HG02642 (cell line): ENCODE data around the gene ARL3.
"Not testable (repeated sequence)": the region's sequence is repeated elsewhere in the genome, so short reads cannot be mapped to it uniquely, and the experiment has no call there.

Experiments
- ATAC-seq: cut with Tn5 transposase; IDR thresholded peaks from one replicate; pipeline ENCODE4 v1.9.1; 2021; ENCODE audit warnings: mild to moderate bottlenecking; ENCODE audit not compliant: unreplicated experiment, poor library complexity

Gene ARL3

GRCh38 chr10:102713814-102714620 is at the start of gene ARL3:
Gene ARL3 (minus strand): TSS chr10:102714397. CDS start chr10:102714275, 122 bp downstream.
- peak; percentile 86 for ATAC-seq

DNA sequence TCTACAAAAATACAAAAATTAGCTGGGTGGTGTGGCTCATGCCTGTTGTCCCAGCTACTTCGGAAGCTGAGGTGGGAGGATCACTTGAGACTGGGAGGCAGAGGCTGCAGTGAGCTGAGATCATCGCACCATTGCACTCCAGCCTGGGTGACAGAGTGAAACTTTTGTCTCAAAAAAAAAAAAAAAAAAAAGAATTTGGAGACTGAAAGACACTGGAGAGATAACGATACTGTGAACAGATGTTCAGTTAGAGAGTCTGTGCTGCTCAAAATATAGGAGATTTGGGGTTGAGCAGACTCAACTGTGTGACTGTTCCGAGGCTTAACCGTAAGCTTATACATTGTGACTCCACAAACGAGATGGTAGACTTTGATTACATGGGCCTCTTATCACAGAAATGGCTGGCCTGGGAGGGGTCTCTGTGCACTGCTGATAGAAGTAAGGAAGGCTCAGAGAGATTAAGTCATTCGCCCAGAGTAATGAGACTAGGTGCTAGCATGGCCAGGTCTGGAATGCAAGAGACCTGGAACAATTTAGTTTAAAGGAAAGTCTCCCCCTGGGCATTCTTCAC is 48.9 kb upstream of the ARL3 start:
- ATAC-seq, result no peak

DNA sequence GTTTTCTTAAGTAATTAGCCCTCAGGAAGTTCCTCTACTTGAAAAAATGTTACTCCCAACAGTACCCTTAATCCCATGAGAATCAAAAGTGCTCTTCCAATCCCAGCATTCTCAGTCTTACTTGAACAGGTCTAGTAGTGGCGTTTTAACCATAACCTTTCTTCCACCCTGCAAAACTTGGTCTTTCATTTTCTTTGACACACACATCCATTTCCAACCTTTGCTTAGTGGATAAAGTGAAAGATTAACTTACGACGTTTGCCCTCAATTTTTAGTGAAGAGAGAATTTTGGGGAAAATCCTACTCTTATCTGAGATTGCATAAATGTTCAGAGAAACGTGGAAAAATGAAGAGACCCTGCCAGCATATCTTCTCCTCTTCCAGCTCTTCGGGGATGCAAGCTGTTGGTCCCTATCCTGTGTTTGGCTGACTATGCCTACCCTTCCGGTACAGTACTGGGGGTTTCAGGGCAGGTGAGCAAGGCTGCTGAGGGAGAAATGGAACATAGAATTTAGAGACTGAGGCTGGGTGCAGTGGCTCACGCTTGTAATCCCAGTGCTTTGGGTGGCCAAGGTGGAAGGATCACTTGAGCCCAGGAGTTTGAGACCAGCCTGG is 48.3 kb upstream of the ARL3 start:
- ATAC-seq, result no peak

- ATAC-seq, result no peak
These were observed 47.8 kb upstream of the ARL3 start for GRCh38 chr10:102761981-102762380.

- ATAC-seq, result no peak
These were observed 45.5 kb upstream of the ARL3 start for GRCh38 chr10:102759497-102760210.

GRCh38 chr10:102758933-102759262 is 44.7 kb upstream of the ARL3 start:
- not testable (repeated sequence) for ATAC-seq

GRCh38 chr10:102758240-102758932 is 44.2 kb upstream of the ARL3 start:
- ATAC-seq, result no peak

GRCh38 chr10:102757323-102757722 is 43.1 kb upstream of the ARL3 start:
- ATAC-seq, result no peak

DNA sequence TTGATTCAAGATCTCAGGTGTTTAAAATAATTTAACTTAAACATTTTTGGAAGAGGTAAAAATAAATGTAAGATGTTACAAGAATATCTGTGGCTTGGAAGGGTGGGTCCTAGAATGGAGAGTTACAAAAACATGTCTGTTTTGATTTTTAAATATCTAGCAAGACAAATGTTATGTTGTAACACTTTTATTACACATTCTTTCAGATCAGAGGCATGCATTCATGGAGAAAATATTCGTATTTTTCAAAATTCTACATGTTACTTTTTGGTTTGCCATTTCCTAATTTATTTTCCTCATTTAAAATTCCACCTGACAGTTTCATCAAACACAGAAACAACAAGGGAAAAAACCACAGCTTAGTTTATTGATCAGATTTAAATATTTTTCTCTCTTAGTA is 39.5 kb upstream of the ARL3 start:
- no peak for ATAC-seq

DNA sequence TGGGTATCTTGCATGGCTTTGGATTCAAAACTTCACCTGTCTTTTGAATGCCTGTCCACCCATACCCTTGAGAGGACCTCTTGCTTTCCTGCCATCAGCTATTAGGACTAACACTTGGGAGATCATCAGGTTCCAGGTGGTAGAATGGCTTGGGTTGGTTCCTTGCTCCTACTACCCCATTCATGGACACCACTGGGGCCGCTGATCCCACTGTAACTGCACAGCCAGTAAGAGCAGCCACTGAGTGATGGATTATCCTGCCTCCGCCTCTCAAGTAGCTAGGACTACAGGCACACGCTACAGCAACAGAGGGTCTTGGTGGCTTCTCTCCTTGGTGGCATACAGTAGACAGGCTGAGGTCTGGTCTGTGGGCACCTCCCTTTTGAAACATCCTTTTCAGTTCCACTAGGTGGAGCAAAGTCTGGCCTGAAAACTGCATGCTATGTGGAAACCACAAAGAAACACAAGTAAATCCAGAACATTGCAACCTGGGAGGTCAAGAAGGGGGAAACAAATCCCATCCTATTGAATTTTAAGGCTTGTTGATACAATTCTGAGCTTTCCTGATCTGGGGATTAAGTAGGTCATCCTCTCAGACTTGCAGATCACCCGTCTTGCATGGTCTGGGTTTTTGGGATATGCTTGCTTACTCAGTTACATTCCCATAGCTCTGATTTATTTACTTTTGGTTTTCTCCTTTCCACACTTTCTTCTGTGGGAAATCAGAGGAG is 38.9 kb upstream of the ARL3 start:
- ATAC-seq, result no peak

- ATAC-seq, result no peak
These were observed 38.2 kb upstream of the ARL3 start for GRCh38 chr10:102752266-102752930.

DNA sequence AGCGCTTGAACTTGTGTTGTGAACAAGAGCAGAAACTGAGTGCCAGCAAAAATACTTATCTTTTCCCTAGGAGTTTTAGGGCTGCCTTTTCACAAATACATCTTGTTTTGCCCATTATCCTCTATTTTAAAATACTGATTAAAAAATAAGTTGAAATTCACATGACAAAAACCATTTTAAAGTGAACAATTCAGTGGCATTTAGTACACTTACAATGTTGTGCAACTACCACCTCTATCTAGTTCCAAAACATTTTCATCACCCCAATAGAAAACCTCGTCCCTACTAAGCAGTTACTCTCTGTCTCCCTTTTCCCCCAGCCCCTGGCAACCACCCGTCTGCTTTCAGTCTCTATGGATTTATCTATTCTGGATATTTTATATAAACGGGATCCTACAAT is 31.0 kb upstream of the ARL3 start:
- ATAC-seq, result no peak

GRCh38 chr10:102744374-102745051 is 30.3 kb upstream of the ARL3 start:
- no peak for ATAC-seq

DNA sequence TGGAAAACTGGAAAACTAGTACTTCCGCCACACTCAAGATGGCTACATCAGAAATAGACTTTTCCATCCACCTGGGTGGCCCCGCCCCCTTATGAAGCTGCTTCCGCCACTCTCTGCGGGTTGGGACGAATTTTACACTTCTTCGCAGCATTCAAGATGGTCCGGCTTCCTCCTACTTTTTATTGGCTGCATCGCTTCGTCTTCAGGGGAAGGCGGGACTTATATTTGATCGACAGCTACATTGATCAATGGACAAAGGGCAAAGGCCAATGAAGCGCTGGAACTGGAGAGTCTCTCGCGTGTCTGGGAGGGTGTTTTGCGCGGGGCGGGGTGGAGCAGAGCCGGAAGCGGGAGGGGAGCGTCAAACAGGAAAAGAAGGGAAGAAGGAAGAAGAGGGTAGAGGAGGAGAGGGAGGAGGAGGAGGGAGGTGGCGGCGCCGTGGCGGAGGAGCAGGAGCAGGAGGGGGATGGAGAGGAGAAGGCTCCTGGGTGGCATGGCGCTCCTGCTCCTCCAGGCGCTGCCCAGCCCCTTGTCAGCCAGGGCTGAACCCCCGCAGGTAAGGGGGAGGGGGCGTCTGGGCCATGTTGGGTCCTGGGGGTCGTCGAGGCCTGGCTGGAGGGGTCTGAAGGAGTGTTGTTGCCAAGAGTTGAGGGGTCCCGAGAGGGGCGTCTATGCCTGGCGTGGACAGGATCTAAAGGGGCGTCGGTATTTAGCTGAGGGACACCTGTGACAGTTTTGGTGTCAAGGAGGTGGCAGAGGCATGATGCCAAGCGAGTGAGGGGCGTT is 29.6 kb upstream of the ARL3 start, which contains the start of gene WBP1L:
TSS of gene WBP1L (plus strand) at position 361 of the 786 bp plus-strand sequence. CDS start at position 467, 106 bp downstream.
- peak; percentile 95 for ATAC-seq

DNA sequence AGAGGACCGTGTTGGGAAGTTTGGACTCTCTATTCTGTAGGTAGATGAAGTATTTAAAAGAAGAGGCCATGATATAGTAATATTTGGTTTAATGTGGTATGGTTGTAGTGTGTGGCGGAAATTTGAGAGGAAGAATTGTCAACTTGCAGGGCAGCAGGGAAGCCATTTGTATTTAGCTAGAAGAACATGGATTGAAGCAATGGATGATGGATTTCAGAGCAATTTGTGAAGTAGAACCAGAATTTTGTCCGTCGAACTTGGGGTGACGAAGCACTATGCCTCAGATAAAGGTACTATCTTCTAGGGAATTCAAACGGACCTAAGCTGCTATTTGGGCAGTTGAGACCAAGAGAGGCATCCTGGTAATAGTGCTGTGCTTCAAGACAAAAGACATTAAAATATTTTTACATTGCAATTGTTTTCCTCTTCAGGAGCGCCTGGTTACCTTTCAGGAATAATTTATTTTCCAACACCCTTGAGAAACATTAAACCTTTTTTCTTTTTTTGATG is 28.9 kb upstream of the ARL3 start:
- no peak for ATAC-seq

DNA sequence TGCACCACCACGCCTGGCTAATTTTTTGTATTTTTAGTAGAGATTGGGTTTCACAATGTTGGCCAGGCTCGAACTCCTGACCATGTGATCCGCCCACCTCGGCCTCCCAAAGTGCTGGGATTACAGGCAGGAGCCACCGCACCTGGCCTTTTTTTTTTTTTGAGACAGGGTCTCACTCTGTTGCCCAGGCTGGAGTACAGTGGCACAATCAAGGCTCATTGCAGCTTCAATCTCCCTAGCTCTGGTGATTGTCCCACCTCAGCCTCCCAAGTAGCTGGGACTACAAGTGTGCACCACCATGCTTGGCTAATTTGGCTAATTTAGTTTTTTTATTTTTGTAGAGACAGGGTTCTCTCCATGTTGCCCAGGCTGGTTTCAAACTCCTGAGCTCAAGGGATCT is 28.1 kb upstream of the ARL3 start:
- ATAC-seq, result not testable (repeated sequence)

GRCh38 chr10:102741726-102742237 is 27.6 kb upstream of the ARL3 start:
- ATAC-seq, result no peak
